ENCODE data around the gene E2F3. TPM values are rescaled to one million over a fixed set of nuclear protein-coding genes. Genes with fewer than 3 reads are reported as not detected.

The E2F3 gene
- total RNA-seq, 4 donors from 2014 or later = 1.8 to 5.5 (median 3.3) TPM

DNA sequence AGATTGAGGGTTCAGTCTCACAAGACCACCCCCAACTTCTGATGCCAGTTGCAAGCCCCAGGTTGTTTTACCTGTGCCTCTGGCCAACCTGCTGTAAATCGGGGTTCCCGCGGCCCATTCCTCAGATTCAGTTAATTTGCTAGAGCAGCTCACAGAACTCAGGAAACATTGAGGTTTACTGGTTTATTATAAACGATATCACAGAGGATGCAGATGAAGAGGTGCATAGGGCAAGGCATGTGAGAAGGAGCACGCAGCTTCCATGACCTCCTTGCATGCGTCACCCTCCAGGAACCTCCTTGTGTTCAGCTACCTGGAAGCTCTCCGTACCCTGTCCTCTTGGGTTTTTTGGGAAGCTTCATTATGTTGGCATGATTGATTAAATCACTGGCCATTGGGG lies 66.5 kb downstream of the E2F3 start:
- no peaks in the 10 kb centered on the region for H3K4me1 ChIP-seq
- TF ChIP-seq POLR2A (IDR thresholded peaks at IDR 0.05) (no peak), CTCF (IDR thresholded peaks at IDR 0.05) (no peak)
- DNase-seq = no peak
- intact Hi-C loops (cut with DNase I; ENCODE audit: low total_unique reads) = no loop called here
- H3K4me3 ChIP-seq = no peak overlapping the region
- no peaks in the 10 kb centered on the region for H3K36me3 ChIP-seq
- H3K9me3 ChIP-seq = no peaks in the 10 kb centered on the region
- H3K27me3 ChIP-seq = no peaks in the 10 kb centered on the region
- H3K27ac ChIP-seq = no peak overlapping the region

GRCh38 chr6:20472748-20473147 lies 71.1 kb downstream of the E2F3 start:
- Histone ChIP-seq H3K27ac (no peak overlapping the region), H3K4me1 (no peaks in the 10 kb centered on the region), H3K9me3 (no peaks in the 10 kb centered on the region), H3K36me3 (no peaks in the 10 kb centered on the region), H3K27me3 (no peaks in the 10 kb centered on the region), H3K4me3 (no peak overlapping the region)
- no peak for DNase-seq
- TF ChIP-seq CTCF (IDR thresholded peaks at IDR 0.05) (no peak), POLR2A (IDR thresholded peaks at IDR 0.05) (no peak)
- intact Hi-C loops (cut with DNase I; ENCODE audit: low total_unique reads) = no loop called here

- DNase-seq = no peak
- intact Hi-C loops (cut with DNase I; ENCODE audit: low total_unique reads) = no loop called here
- Histone ChIP-seq H3K27ac (no peak overlapping the region), H3K9me3 (no peaks in the 10 kb centered on the region), H3K36me3 (no peaks in the 10 kb centered on the region), H3K4me1 (no peaks in the 10 kb centered on the region), H3K27me3 (no peaks in the 10 kb centered on the region), H3K4me3 (no peak overlapping the region)
- TF ChIP-seq CTCF (IDR thresholded peaks at IDR 0.05) (no peak), POLR2A (IDR thresholded peaks at IDR 0.05) (no peak)
Observed at GRCh38 chr6:20473518-20473917, 71.8 kb downstream of the E2F3 start.

- no peaks in the 10 kb centered on the region for H3K36me3 ChIP-seq
- H3K27me3 ChIP-seq = no peaks in the 10 kb centered on the region
- H3K27ac ChIP-seq = no peak overlapping the region
- H3K9me3 ChIP-seq = no peaks in the 10 kb centered on the region
- intact Hi-C loops (cut with DNase I; ENCODE audit: low total_unique reads) = no loop called here
- no peak for TF ChIP-seq CTCF (IDR thresholded peaks at IDR 0.05)
- no peak for TF ChIP-seq POLR2A (IDR thresholded peaks at IDR 0.05)
- DNase-seq = no peak
- no peak overlapping the region for H3K4me3 ChIP-seq
- no peaks in the 10 kb centered on the region for H3K4me1 ChIP-seq
Observed at GRCh38 chr6:20474874-20475542, 73.3 kb downstream of the E2F3 start.

GRCh38 chr6:20476501-20477043 lies 74.9 kb downstream of the E2F3 start:
- no peaks in the 10 kb centered on the region for H3K36me3 ChIP-seq
- H3K4me3 ChIP-seq = no peak overlapping the region
- TF ChIP-seq CTCF (IDR thresholded peaks at IDR 0.05) (no peak), POLR2A (IDR thresholded peaks at IDR 0.05) (no peak)
- H3K27ac ChIP-seq = no peak overlapping the region
- intact Hi-C loops (cut with DNase I; ENCODE audit: low total_unique reads) = no loop called here
- no peaks in the 10 kb centered on the region for H3K27me3 ChIP-seq
- H3K9me3 ChIP-seq = no peaks in the 10 kb centered on the region
- H3K4me1 ChIP-seq = no peaks in the 10 kb centered on the region
- no peak for DNase-seq

All from uterus (tissue), 4 donors.